ENCODE measurements around the gene CHKA.

DNA sequence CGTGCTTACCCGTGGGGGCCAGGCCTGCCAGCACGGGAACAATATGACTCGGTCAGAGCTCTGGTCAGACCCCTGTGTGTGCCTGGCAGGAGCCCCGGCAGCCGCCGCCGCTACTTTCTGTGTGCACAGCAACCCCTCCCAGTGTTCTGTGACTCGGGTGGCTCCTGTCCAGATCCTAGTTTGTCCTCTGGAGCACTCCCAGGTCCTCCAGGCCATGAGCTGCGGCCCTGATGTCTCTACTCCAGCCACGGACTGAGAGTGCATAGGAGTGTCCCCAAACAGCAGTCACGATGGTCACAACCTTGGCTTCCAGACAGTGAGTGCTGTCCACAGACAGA lies 87.5 kb downstream of the CHKA start:
- TF ChIP-seq, protein P1, sequence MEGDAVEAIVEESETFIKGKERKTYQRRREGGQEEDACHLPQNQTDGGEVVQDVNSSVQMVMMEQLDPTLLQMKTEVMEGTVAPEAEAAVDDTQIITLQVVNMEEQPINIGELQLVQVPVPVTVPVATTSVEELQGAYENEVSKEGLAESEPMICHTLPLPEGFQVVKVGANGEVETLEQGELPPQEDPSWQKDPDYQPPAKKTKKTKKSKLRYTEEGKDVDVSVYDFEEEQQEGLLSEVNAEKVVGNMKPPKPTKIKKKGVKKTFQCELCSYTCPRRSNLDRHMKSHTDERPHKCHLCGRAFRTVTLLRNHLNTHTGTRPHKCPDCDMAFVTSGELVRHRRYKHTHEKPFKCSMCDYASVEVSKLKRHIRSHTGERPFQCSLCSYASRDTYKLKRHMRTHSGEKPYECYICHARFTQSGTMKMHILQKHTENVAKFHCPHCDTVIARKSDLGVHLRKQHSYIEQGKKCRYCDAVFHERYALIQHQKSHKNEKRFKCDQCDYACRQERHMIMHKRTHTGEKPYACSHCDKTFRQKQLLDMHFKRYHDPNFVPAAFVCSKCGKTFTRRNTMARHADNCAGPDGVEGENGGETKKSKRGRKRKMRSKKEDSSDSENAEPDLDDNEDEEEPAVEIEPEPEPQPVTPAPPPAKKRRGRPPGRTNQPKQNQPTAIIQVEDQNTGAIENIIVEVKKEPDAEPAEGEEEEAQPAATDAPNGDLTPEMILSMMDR (IDR thresholded peaks at IDR 0.05), result no peak
- no peak for TF ChIP-seq POLR2A (IDR thresholded peaks at IDR 0.05)

All from body of pancreas (tissue), 4 donors.